Skeletal muscle satellite cell (primary cell): ENCODE results near the gene E2F6.
"Not testable (repeated sequence)": the region's sequence is repeated elsewhere in the genome, so short reads cannot be mapped to it uniquely, and the experiment has no call there.

Experiments
- H3K27me3 ChIP-seq: 2 replicates; pipeline ENCODE4 v1.7.0; 2013; ENCODE audit warnings: low read length; ENCODE audit not compliant: control insufficient read depth, insufficient read depth
- H3K36me3 ChIP-seq: 2 replicates; pipeline ENCODE4 v1.7.0; 2013; ENCODE audit warnings: mild to moderate bottlenecking, control low read depth, low read length; ENCODE audit not compliant: insufficient read depth
- H3K4me1 ChIP-seq: 2 replicates; pipeline ENCODE4 v1.7.0; 2013; ENCODE audit warnings: low read length; ENCODE audit not compliant: control insufficient read depth, insufficient read depth
- H3K4me2 ChIP-seq: 2 replicates; pipeline ENCODE4 v1.7.0; 2013; ENCODE audit warnings: mild to moderate bottlenecking, low read length
- H3K4me3 ChIP-seq: 2 replicates; pipeline ENCODE4 v1.7.0; 2013; ENCODE audit warnings: low read length
- H3K9ac ChIP-seq: 2 replicates; pipeline ENCODE4 v1.7.0; 2013; ENCODE audit warnings: mild to moderate bottlenecking, low read depth, low read length, moderate library complexity
- H3K9me3 ChIP-seq: replicated peaks from 2 replicates; pipeline ENCODE4 v1.7.0; 2013; ENCODE audit warnings: mild to moderate bottlenecking, control low read depth, low read length

E2F6 gene

DNA sequence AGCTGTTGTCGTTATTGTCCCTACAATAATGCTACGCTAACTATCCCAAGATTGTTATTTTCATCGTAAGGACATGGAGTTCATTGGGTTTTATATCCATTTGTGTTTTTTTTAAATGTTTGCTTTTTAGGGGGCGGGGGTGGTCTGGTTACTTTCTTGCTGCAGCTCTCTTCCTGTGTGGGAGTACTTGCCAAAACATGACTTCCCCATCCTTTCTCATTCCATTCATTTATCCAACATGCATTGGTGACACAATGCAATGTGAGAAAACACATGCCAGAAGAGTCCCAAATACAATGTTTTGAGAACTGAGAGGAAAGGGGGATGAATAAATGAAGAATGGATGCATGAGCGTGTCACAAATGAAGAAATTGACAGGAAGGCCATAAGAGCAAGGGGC lies 55.9 kb downstream of the E2F6 start:
- no peaks in the 10 kb centered on the region for H3K27me3 ChIP-seq
- H3K9ac ChIP-seq, result no peak overlapping the region

DNA sequence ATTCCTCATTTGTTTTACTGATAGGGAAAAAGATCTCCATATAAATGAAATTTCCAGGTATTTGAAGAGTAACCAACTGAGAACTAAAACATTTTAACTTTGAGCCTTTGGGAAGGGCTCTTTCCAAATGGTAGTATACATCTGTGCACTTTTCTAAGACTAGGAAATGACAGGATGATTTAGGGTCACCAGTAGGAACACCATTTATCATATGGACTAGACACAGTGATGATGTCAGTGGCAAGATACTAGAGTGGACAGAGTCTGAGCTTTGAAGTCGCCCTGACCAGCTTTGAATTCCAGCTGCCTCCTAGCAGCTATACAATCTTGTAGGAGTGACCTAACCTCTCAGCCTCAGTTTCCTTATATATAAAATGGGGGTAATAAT lies 56.4 kb downstream of the E2F6 start:
- no peaks in the 10 kb centered on the region for H3K27me3 ChIP-seq
- no peaks in the 10 kb centered on the region for H3K9me3 ChIP-seq
- no peaks in the 10 kb centered on the region for H3K36me3 ChIP-seq
- no peak overlapping the region for H3K4me2 ChIP-seq
- peaks cover 28% of the 10 kb centered on the region for H3K4me1 ChIP-seq
- H3K4me3 ChIP-seq, result no peak overlapping the region
- no peak overlapping the region for H3K9ac ChIP-seq

More for the DNA sequence above, 55.9 kb downstream of the E2F6 start:
- H3K4me2 ChIP-seq, result no peak overlapping the region
- H3K36me3 ChIP-seq, result no peaks in the 10 kb centered on the region
- peaks cover 28% of the 10 kb centered on the region for H3K4me1 ChIP-seq
- no peaks in the 10 kb centered on the region for H3K9me3 ChIP-seq
- no peak overlapping the region for H3K4me3 ChIP-seq

DNA sequence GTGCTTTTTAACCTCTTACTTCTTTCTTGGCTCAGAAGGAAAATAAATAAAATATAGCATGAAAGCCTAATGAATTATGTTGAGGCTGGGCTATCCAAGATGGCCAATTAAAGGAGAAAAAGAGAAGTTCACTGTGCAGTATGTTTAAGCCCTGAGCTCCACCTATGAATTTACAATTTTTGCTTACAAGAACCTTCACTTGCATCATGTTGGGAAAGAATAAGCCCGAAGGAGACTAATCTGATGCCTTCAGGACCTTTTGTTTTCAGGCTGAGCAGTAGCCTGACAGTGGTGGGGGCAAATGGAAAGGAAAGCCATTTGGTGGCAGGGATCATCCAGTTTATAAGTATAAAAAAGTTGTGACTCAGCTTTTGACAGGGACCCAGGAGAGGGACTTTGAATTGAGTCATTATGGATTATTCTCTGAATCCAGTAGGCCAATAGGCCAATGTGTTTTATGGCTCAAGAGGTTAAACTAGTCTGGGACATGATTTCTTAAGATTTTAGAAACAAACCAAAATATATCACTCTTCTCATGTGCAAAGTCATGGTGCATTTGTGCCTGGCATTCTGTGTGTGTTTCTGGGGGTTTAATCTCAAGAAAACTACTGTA lies 56.9 kb downstream of the E2F6 start:
- Histone ChIP-seq H3K4me3 (no peak overlapping the region), H3K4me2 (no peak overlapping the region), H3K4me1 (peaks cover 28% of the 10 kb centered on the region), H3K27me3 (no peaks in the 10 kb centered on the region), H3K9me3 (no peaks in the 10 kb centered on the region), H3K9ac (no peak overlapping the region), H3K36me3 (no peaks in the 10 kb centered on the region)

DNA sequence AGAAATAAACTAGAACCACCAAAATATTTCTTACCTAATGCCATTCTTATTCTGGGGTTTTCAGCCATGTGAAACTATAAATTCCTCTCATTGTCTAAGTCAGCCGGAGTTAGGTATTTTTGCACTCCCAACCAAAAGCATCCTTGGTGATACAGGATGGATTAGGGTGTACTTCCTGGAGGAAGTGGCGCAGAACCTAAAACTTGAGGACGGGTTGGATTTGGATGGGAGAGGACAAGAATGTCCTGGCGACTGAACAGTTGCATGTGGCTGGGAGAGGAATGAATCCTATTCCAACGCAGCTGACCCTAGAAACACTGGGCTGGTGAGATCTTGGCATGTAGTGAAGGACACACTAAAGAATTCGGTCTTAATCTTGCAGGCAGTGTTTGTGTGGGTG lies 58.5 kb downstream of the E2F6 start:
- peaks cover 33% of the 10 kb centered on the region for H3K4me1 ChIP-seq
- H3K9me3 ChIP-seq, result no peaks in the 10 kb centered on the region
- H3K4me3 ChIP-seq, result no peak overlapping the region
- H3K27me3 ChIP-seq, result no peaks in the 10 kb centered on the region
- H3K36me3 ChIP-seq, result no peaks in the 10 kb centered on the region
- H3K4me2 ChIP-seq, result no peak overlapping the region
- no peak overlapping the region for H3K9ac ChIP-seq

- H3K36me3 ChIP-seq, result no peaks in the 10 kb centered on the region
- peaks cover 33% of the 10 kb centered on the region for H3K4me1 ChIP-seq
- peak overlapping the region; percentile 5 for H3K4me3 ChIP-seq
- H3K27me3 ChIP-seq, result no peaks in the 10 kb centered on the region
- H3K9me3 ChIP-seq, result no peaks in the 10 kb centered on the region
- peak overlapping the region; percentile 24 for H3K4me2 ChIP-seq
- H3K9ac ChIP-seq, result peak overlapping the region; percentile 34
Measured at GRCh38 chr2:11406958-11407381, 59.0 kb downstream of the E2F6 start.

- Histone ChIP-seq H3K9me3 (no peaks in the 10 kb centered on the region), H3K9ac (peak overlapping the region; percentile 34), H3K4me3 (peak overlapping the region; percentile 5)
Measured at GRCh38 chr2:11406267-11406957, 59.5 kb downstream of the E2F6 start.

DNA sequence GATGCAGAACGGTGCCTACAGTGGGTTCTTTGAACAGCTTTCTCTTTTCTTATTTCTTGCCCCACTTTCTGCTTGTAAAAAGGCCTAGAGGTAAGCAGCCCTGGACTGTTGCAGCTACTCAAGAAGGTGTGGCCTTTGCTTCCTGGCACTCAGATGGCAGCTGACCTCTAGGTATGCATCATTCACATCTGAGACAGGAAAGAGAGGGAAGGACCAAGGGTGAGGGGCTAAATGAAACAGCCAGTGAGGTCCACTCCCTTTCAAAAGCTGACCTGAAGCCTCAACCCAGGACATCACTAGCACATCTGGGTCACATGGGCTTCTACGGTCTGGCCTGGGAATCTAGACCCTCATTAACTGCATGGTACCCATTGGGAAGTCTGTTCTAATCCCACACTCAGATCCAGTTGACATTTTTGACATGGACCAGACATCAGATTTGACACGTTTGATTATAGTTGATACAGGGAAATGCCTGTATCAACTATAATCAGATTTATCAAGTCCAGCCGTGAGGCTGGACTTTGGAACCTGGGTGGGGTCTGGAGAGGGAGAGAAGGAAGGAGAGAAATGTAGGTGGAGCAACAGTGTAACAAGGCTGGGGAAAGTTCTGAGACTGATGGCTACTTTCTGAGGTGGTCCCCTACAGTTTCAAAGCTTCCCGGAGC lies 60.2 kb downstream of the E2F6 start:
- Histone ChIP-seq H3K36me3 (no peaks in the 10 kb centered on the region), H3K27me3 (no peaks in the 10 kb centered on the region), H3K9me3 (no peaks in the 10 kb centered on the region), H3K9ac (peak overlapping the region; percentile 34), H3K4me3 (no peak overlapping the region), H3K4me2 (no peak overlapping the region), H3K4me1 (peaks cover 33% of the 10 kb centered on the region)

More at GRCh38 chr2:11406267-11406957, 59.5 kb downstream of the E2F6 start:
- H3K36me3 ChIP-seq, result no peaks in the 10 kb centered on the region
- no peaks in the 10 kb centered on the region for H3K27me3 ChIP-seq
- peaks cover 33% of the 10 kb centered on the region for H3K4me1 ChIP-seq
- peak overlapping the region; percentile 24 for H3K4me2 ChIP-seq

DNA sequence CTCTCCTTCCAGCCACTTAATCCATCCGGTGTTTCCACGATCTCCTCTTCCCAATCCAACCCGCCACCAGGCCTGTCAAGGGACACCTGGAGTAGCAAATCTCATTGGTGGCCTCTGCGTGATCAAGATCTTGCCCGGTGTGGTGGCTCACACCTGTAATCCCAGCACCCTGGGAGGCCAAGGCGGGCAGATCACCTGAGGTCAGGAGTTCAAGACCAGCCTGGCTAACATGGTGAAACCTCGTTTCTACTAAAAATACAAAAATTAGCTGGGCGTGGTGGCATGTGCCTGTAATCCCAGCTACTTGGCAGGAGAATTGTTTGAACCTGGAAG lies 60.9 kb downstream of the E2F6 start:
- H3K9me3 ChIP-seq, H3K4me3 ChIP-seq, H3K4me2 ChIP-seq, H3K27me3 ChIP-seq, H3K9ac ChIP-seq, H3K36me3 ChIP-seq: not testable (repeated sequence)
- H3K4me1 ChIP-seq, result peaks cover 30% of the 10 kb centered on the region

DNA sequence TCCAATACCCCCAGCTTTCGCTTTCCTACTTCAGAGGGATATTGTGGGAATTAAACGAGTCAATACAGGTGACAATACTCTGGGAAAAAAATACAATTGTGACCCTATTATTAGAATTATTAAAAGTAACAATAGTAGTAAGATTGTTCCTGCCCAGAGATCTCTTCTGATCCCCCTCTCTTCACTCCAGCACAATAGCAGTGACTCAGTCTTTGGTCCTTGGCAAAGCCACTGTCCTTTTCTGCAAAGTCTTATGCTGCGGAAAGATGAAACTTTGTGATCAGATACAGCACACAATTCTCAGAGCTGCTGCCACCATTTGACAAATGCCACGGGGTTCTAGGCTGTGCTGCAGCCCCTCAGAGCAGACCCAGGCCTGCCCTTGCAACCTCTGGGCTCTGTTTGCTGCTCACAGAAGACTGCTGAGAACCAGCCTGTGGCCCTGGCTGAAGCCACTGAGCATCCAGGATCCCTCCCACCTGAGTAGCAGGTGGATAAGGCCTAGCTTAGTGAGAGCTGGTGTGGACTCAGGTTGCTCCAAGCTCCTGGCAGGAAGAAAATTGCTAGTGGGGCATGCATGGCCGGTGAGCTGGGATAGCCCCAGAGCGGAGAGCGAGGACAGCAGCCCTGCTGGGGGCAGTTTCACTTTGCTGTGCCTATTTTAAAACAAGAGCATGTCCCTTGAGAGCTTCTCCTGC lies 61.4 kb downstream of the E2F6 start:
- H3K27me3 ChIP-seq, result no peaks in the 10 kb centered on the region
- no peaks in the 10 kb centered on the region for H3K9me3 ChIP-seq
- no peak overlapping the region for H3K4me3 ChIP-seq
- H3K9ac ChIP-seq, result no peak overlapping the region
- H3K4me1 ChIP-seq, result peaks cover 25% of the 10 kb centered on the region
- no peaks in the 10 kb centered on the region for H3K36me3 ChIP-seq
- no peak overlapping the region for H3K4me2 ChIP-seq

GRCh38 chr2:11402436-11402835 lies 63.5 kb downstream of the E2F6 start:
- Histone ChIP-seq H3K4me3 (no peak overlapping the region), H3K36me3 (no peaks in the 10 kb centered on the region), H3K9ac (no peak overlapping the region), H3K9me3 (no peaks in the 10 kb centered on the region), H3K27me3 (no peaks in the 10 kb centered on the region), H3K4me1 (peaks cover 18% of the 10 kb centered on the region), H3K4me2 (no peak overlapping the region)

DNA sequence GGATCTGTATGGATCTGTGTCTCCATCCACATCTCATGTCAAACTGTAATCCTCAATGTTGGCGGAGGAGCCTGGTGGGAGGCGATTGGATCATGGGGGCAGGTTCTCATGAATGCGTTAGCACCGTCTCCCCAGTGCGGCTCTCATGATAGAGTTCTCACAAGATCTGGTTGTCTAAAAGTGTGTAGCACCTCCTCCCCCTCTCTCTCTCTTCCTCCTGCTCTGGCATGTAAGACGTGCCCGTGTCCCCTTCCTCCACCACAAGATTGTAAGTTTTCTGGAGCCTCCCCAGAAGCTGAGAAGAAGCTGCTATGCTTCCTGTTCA lies 66.6 kb downstream of the E2F6 start:
- no peaks in the 10 kb centered on the region for H3K27me3 ChIP-seq
- no peaks in the 10 kb centered on the region for H3K36me3 ChIP-seq
- H3K4me1 ChIP-seq, result peaks cover 5% of the 10 kb centered on the region
- no peak overlapping the region for H3K4me2 ChIP-seq
- H3K4me3 ChIP-seq, result no peak overlapping the region
- H3K9ac ChIP-seq, result no peak overlapping the region
- H3K9me3 ChIP-seq, result no peaks in the 10 kb centered on the region
